NCI-H345 treated with DMSO at 0.1 percent for 48 hours (cell line): ENCODE measurements around the gene GAS2L1.

ENCODE experiments used
- DNase-seq: peaks from one replicate; lab custom pipeline; 2025; ENCODE audit not compliant: unreplicated experiment; lab: John Stamatoyannopoulos, UW

Gene GAS2L1

GRCh38 chr22:29325785-29326315, 19.4 kb downstream of the GAS2L1 start:
- no peak for DNase-seq

GRCh38 chr22:29326481-29326880, 20.0 kb downstream of the GAS2L1 start:
- DNase-seq: no peak

GRCh38 chr22:29327089-29327764, 20.8 kb downstream of the GAS2L1 start:
- no peak for DNase-seq

- DNase-seq: no peak
Measured at GRCh38 chr22:29328055-29328454, 21.6 kb downstream of the GAS2L1 start.

GRCh38 chr22:29328566-29329500, 22.4 kb downstream of the GAS2L1 start:
- no peak for DNase-seq

- no peak for DNase-seq
Measured at GRCh38 chr22:29329581-29329980, 23.1 kb downstream of the GAS2L1 start.

GRCh38 chr22:29330291-29330690, 23.8 kb downstream of the GAS2L1 start:
- no peak for DNase-seq

- DNase-seq: no peak
Measured at GRCh38 chr22:29330753-29331152, 24.3 kb downstream of the GAS2L1 start.

GRCh38 chr22:29331213-29331612, 24.8 kb downstream of the GAS2L1 start:
- no peak for DNase-seq

GRCh38 chr22:29331658-29332300, 25.3 kb downstream of the GAS2L1 start:
- no peak for DNase-seq

GRCh38 chr22:29332886-29333496, 26.5 kb downstream of the GAS2L1 start:
- no peak for DNase-seq

- DNase-seq: no peak
Measured at GRCh38 chr22:29334148-29334547, 27.7 kb downstream of the GAS2L1 start.

- DNase-seq: no peak
Measured at GRCh38 chr22:29334696-29335344, 28.4 kb downstream of the GAS2L1 start.

GRCh38 chr22:29335656-29336055, 29.2 kb downstream of the GAS2L1 start:
- no peak for DNase-seq

GRCh38 chr22:29336751-29337490, 30.5 kb downstream of the GAS2L1 start:
- DNase-seq: no peak

GRCh38 chr22:29337631-29338284, 31.3 kb downstream of the GAS2L1 start:
- no peak for DNase-seq

GRCh38 chr22:29338398-29338797, 31.9 kb downstream of the GAS2L1 start:
- DNase-seq: no peak

- DNase-seq: no peak
Measured at GRCh38 chr22:29339381-29340235, 33.2 kb downstream of the GAS2L1 start.
